ACC112 (cell line): ENCODE results near the gene GSX1.

Experiments
- H2AFZ ChIP-seq: fragments of 200-600 bp; sonication (generic); one replicate; pipeline ENCODE4 v1.6.0; 2017; ENCODE audit warnings: antibody characterized with exemption, low read length; ENCODE audit not compliant: unreplicated experiment
- H3K27ac ChIP-seq: fragments of 200-600 bp; sonication (generic); 2 replicates; pipeline ENCODE4 v1.5.1; 2014; ENCODE audit warnings: low read depth, mild to moderate bottlenecking, antibody characterized with exemption, low read length, moderate library complexity
- H3K27me3 ChIP-seq: fragments of 200-600 bp; sonication (generic); 2 replicates; pipeline ENCODE4 v1.6.1; 2014; ENCODE audit warnings: mild to moderate bottlenecking, antibody characterized with exemption, low read length, moderate library complexity, mixed read lengths; ENCODE audit not compliant: insufficient read depth
- H3K36me3 ChIP-seq: fragments of 200-600 bp; sonication (generic); 2 replicates; pipeline ENCODE4 v1.6.1; 2016; ENCODE audit warnings: mild to moderate bottlenecking, antibody characterized with exemption, low read length, moderate library complexity, mixed read lengths; ENCODE audit not compliant: insufficient read depth
- H3K4me1 ChIP-seq: fragments of 200-600 bp; sonication (generic); one replicate; pipeline ENCODE4 v1.6.1; 2016; ENCODE audit warnings: low read length, mixed read lengths; ENCODE audit not compliant: insufficient read depth, unreplicated experiment, control insufficient read depth
- H3K4me3 ChIP-seq: fragments of 200-600 bp; sonication (generic); 2 replicates; pipeline ENCODE4 v1.5.1; 2014; ENCODE audit warnings: mild to moderate bottlenecking, low read depth, low read length
- H3K79me2 ChIP-seq: fragments of 200-600 bp; sonication (generic); one replicate; pipeline ENCODE4 v1.6.0; 2016; ENCODE audit warnings: low read length; ENCODE audit not compliant: control insufficient read depth, unreplicated experiment, insufficient read depth

The GSX1 gene

DNA sequence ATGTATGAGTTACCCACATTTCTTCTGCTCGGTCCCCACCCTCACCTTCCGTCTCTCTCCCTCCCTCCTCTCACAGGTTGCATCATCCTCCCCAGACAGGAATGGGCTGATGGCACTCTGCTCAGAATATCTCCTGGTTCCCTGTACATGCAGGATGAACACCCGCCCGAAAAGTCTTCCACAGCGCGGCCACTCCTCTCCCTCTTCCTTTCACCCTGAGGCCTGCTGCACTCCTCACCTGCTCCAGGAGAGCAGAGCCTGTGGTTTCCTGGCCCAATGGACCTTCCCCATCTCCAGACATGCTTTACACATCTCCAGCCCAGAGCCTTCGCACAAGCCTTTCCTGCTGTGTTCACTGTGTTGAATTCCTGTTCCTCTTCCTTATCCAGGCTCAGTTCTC, 40.9 kb downstream of the GSX1 start:
- no peaks in the 10 kb centered on the region for H3K79me2 ChIP-seq
- no peak overlapping the region for H2AFZ ChIP-seq
- H3K36me3 ChIP-seq = no peaks in the 10 kb centered on the region
- H3K4me3 ChIP-seq = no peak overlapping the region
- peaks cover 67% of the 10 kb centered on the region for H3K27me3 ChIP-seq
- no peak overlapping the region for H3K27ac ChIP-seq
- H3K4me1 ChIP-seq = no peaks in the 10 kb centered on the region

DNA sequence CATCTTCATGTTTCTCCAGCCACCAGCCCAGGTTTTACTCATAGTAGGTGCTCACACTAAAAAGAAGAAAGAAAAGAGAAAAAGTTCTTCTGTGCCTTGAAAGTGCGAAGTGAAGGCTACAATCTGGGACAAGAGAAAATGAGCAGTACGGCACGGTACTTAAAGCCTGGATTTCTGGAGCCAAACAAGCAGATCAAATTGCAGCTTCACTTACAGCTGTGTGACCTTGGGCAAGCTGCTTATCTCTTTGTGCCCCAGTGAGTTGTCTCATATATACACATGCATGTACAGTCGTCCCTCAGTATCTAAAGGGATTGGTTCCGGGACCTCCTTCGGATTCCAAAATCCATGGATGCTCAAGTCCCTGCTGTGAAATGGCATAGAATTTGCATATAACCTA, 41.8 kb downstream of the GSX1 start:
- no peak overlapping the region for H2AFZ ChIP-seq
- H3K4me3 ChIP-seq = no peak overlapping the region
- H3K79me2 ChIP-seq = no peaks in the 10 kb centered on the region
- H3K4me1 ChIP-seq = no peaks in the 10 kb centered on the region
- H3K27me3 ChIP-seq = peaks cover 68% of the 10 kb centered on the region
- H3K36me3 ChIP-seq = no peaks in the 10 kb centered on the region
- H3K27ac ChIP-seq = no peak overlapping the region

DNA sequence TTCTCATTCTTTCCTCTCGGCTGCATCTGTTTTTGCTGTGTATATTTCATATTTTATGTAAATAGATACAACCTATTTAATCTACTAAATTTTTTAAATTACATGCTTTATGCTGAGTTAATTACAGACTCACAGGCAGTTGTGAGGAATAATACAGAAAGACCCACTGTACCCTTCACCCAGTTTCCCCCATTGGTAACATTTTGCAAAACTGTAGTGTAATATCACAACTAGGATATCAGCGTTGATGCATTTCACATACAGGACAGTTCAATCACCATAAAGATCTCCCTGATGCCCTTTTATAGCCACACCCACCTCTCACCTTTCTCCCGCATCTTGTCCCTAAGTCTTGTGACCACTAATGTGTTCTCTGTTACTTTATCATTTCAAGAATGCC, 43.5 kb downstream of the GSX1 start:
- no peak overlapping the region for H3K27ac ChIP-seq
- no peak overlapping the region for H2AFZ ChIP-seq
- no peak overlapping the region for H3K4me3 ChIP-seq
- no peaks in the 10 kb centered on the region for H3K4me1 ChIP-seq
- H3K27me3 ChIP-seq = peaks cover 62% of the 10 kb centered on the region
- H3K79me2 ChIP-seq = no peaks in the 10 kb centered on the region
- H3K36me3 ChIP-seq = no peaks in the 10 kb centered on the region

DNA sequence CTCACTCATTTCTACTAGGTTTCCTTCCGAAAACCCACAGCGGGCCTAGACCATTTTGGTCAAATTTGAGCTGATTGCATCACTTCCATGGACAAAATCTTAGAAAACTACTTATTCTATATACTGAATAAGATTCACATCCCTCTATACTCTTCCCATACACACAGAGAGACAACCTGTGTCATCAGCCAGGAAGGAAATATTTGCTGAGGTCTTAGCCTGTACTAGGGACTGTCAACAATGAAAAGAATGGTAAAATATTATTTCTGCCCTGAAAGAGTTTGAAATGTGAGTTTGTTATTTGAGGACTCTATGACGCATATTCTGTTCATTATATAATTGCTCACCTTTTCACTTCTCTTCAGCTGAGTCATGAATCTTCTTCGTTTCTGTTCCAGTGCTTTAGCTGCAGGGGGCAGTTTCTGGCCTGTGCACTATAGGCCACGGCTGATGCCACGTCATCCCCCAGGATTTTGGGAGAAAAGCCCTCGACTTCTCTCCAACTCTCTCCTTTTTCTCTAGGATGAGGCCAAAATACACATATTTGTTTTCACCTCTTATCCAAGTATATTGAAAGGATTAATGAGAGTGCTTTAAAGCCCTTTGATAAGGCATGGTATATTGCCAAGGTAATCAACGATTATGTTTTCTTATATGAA, 47.7 kb downstream of the GSX1 start:
- H3K4me3 ChIP-seq = no peak overlapping the region
- no peaks in the 10 kb centered on the region for H3K4me1 ChIP-seq
- H3K27me3 ChIP-seq = peaks cover 38% of the 10 kb centered on the region
- H3K36me3 ChIP-seq = no peaks in the 10 kb centered on the region
- no peak overlapping the region for H3K27ac ChIP-seq
- H3K79me2 ChIP-seq = no peaks in the 10 kb centered on the region
- H2AFZ ChIP-seq = no peak overlapping the region

DNA sequence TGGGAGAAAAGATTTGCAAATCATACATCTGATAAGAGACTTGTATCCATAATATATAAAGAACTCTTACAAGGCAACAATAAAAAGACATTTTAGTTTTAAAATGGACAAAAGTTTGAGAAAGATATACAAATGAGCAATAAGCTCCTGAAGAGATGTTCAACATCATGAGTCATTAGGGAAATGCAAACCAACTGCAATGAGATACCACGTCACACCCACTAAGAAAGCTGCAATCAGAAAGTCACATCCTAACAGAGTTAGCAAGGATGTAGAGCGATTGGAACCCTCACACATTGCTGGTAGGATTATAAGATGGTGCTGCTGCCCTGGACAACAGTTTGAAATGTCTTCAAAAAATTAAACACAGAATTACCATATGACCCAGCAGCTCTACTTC, 50.3 kb downstream of the GSX1 start:
- peaks cover 35% of the 10 kb centered on the region for H3K27me3 ChIP-seq
- no peaks in the 10 kb centered on the region for H3K4me1 ChIP-seq
- no peak overlapping the region for H3K27ac ChIP-seq
- no peaks in the 10 kb centered on the region for H3K79me2 ChIP-seq
- H2AFZ ChIP-seq = no peak overlapping the region
- no peaks in the 10 kb centered on the region for H3K36me3 ChIP-seq
- no peak overlapping the region for H3K4me3 ChIP-seq
